Suppressor macrophage treated with lipopolysaccharide for 1 hour (primary cell): ENCODE measurements around the gene SLC2A13.

Source experiments
- DNase-seq, 3 donors: peaks; one replicate each; pipeline ENCODE4 v3.0.0-alpha.2; 2020 to 2022

Gene SLC2A13

DNA sequence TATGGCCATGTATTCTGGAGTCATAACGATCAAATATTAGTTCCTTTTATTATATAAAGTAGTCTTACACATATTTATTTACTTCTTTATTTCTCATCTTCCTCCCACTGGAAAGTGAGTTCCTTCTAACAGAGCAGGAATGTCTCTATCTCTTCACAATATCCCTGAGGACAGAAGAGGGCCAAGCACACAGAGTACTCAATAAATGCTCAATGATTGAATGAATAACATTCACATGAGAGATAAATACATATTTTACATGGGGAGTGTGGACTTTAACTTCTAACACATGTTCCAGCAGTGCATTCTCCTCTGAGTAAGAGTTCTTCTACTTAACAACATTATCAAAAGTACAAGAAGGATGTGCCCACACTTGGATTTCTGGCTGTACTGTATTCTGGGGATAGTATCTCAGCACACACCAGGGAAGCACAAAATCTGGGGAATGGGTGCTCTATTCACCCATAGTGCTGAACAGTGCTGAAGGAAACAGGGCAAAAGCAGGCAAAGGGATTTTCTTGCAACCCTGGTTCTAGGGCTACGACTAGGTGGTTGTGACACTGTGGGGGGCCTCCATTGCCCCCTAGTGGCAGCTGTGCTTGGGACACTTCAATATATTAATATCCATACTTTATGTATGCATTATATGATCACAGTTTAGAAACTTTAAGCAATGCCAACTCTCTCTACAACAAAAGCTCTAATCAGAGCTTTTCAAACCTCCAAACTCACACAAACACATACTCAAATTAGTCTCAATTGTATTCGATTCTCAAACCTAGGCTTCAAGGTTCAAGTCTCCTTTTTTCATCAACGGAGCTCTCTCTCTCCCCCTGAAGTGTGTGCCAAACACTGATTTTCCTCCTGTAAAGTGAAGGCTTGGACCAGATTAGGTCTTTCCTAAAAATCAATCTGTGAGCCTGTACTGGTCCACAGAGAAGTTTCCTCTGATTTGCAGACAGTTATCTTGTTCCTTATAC lies 115.5 kb downstream of the SLC2A13 start:
- peak; percentile 55 to 76 (median 66) for DNase-seq

DNA sequence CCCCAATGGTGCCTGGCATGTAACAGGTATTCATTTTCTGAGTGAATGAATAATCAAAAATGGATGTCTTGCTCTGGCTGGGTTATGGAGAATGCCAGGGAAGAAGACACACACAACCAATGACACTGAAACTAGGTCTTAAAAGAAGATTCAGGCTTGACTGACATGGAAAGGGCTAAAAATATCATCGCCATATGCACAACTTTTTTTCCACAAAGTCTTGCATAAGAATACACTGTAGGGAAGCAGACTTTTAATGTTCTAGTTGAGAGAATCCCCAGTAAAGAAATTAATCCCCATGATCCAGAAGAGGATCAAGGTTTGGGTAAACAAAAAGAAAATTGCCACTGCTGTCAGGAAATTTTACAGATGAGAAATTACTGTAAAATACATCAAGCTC lies 116.4 kb downstream of the SLC2A13 start:
- no peak for DNase-seq

DNA sequence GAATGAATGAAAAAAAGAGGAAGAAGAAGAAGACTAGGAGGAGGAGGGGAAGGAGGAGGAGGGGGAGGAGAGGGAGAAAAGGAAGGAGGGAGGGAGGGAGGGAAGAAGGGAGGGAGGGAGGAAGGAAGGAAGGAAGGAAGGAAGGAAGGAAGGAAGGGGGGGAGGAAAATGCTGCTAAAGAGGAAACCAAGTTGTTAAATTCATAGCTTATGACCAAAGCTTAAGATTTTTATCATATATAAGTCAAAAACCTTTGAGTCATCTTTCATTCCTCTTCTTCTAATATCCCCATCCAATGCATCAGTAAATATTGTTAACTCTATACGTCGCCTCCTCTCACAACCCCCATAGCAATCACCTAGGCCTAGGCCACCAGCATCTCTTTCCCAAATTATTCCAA lies 117.3 kb downstream of the SLC2A13 start:
- DNase-seq: no peak

DNA sequence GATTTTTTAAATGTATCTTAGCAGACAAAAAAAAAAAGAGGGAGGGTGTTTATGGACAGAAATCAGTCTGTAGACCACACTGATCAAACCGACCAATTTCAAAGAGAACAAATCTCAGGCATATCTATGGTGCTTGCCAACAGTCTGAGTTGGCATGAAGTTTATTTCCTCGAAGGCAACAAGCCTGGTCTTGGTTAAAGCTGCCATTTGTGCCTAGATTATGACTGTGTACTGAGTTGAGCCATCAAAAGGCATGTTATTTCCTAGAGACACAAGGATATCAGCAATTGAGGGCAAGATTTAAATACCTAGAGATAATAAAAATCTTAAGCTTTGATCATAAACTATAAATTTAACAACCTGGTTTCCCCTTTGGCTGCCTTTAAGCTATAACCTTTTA lies 119.2 kb downstream of the SLC2A13 start:
- DNase-seq: no peak

DNA sequence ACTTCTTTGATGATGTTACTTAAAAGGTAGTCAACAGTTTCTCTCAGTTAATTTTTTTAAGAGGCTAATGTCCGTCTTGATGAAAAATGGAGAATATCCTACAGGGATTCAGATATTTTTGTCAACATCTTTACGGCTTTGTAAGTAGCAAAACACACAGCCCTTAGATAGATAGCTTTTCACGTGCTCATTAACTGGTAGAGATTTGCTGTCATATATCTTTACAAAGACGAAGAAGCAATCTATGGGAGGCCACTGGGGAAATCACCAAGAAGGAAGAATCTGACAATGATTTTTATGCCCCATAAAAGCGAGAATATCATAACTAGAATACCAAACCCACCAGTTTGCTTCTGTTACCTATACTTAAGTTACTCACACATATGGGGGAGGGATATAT lies 121.2 kb downstream of the SLC2A13 start:
- no peak for DNase-seq

DNA sequence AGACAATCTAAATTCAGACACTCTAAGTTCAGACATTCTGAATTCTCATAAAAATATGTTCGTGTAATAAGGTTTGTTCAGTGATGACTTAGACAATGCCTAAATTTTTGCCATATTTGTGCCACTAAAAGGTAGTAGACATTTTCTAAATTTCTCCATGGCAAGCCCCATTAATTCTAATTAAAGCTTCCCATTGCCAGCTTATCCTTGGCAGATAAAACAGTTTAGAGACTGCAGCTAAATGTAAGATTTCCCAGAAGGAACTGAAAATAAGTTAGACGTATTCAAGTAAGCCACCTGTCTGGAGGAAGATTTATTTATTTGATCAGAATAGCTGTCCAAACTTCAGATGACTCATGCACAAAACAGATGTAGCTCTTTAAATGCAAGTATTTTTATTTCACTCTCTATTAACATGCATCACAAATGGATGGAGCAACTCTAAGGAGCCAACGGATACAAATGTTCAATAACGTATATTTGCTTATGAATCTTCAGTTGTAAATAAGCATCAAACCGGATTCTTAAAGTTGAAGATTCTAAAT lies 130.4 kb downstream of the SLC2A13 start:
- no peak for DNase-seq

DNA sequence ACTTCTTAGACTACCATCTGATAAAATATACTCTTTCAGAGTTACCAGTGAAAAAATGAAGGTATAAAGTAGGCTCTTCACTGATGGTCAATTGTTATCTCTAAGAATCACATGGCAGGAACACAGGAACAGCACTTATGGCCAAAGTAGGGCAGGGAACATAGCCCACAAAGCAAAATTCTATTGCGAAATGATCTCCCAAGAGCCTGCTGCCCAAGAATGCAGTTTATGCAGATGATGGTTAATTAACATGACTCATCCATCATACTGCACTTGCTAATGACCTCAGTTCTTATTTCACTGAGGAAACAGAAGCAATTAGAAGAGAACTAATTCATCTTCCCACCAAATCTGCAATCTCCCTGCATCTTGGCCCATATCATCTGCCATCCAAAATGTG lies 133.8 kb downstream of the SLC2A13 start:
- DNase-seq: no peak

DNA sequence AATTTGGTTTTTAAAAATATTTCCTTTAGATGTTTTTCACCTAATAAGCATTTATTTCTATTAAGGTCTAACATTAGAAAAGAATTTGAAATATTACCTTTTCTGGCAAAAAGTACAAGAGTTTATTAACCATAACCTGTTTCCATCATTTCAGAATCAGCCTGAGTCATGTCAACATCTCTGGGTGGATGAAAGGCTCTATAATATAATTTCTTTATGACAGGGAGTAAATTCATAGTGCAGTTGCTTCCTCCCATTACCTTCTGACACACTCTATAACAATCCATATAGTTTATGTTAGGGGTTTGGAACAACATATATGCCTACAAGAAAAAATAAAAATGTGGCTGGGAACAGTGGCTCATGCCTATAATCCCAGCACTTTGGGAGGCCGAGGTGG lies 134.5 kb downstream of the SLC2A13 start:
- DNase-seq: no peak

DNA sequence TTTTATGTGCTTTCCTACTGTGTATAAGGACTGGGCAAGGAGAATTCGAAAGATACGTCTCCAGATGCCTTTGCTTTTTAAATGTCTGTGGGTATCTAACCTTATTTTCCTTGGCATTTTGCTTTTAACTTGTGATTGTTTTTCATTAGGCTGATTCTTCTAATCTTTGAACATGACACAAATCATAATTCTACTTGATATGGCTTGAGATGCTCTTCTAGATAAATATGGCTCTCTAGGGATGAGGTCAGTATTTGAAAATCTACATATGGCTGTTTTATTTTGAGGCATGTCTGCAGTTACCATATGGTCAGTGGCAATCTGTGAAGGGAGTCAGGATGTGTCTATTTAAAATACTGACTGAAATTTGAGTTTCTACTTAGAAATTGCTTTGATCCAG lies 139.2 kb downstream of the SLC2A13 start:
- DNase-seq: no peak

DNA sequence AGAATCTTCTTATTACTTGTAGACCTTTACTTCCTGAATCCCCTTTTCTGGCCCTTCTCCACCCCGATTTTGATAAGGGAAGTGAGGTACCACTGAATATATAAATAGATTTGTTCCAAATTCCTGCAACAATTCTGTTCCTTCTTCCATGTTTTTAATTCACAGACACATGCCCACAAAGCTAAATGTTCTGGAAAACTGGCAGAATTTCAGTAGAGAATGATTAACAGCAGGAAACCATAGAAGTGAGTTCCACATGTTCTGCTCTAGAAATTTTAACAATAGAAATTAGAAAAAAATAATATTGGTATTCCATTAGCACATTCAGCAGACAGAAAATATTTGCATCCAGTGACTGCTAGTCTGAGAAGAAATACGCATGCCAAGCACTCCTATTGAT lies 139.6 kb downstream of the SLC2A13 start:
- no peak for DNase-seq

DNA sequence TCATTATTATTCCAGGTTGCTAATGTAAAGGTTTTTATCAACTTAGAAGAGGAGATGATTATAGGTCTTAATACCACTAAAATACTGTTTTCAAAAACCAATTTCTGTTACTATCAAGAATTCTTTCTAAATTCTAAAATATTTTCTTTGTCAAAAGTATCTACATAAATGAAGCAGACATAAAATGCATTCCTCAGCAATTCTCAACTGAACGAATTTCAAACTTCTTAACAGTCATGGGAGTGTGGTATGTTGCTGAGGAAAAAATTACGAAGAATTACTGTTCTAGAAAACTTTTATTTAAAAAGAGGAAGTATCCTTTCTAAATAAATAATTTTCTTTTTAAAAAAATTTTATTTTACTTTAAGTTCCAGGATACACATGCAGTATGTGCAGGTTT lies 146.4 kb downstream of the SLC2A13 start:
- DNase-seq: no peak

DNA sequence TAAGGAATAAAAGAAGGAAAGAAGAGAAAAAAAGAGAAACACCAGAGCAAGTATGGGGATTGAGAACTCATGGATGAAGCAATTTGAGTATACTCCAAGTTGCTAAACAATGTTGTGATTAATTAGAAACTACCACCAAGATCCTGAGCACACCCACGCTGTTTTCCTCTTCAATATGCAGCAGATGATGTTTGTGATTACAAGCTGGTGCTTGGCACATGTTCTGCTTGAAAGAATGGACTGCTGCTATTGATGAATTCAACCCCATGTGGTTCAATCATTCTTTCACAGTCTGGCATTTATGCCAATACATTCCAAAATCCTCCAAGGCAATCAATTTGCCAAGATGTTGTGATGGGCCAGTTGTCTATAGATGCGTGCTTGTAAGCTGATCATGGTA lies 146.8 kb downstream of the SLC2A13 start:
- no peak for DNase-seq

DNA sequence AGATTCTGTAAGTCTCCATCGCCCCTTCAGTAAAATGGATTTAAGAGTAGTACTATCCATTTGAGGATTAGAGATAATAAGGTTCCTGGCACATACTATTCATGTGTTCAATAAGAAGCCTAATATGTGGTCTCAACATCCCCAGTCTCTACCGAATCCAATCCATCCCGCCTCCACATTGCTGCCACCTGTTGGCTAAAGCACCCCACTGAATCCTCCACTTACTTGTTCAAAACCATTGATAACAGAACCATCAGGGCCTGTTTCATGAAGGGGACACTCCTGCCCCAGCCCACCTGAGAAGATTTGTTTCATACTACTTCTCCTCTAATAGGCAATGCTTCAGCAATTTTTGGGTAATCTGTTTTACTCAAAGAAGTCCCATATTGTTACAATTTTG lies 147.5 kb downstream of the SLC2A13 start:
- no peak for DNase-seq

DNA sequence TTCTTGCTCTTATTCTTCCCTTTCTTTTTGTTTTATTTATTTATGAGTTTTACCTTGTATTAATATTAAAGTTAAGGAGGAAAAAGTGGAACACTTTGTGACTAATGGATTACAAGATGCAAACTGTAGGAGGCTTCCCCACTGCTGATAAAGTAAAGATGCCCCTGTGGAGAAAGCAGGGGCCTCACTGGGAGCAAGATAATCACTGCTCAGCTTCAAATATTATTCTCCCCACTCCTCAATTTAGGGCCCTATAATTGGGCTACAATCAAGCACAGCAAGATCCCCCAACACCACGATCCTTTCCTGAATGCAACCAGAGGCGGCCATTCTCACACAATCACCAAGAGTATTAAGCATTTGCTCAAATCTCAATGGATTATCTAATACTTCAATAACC lies 149.2 kb downstream of the SLC2A13 start:
- DNase-seq: no peak

DNA sequence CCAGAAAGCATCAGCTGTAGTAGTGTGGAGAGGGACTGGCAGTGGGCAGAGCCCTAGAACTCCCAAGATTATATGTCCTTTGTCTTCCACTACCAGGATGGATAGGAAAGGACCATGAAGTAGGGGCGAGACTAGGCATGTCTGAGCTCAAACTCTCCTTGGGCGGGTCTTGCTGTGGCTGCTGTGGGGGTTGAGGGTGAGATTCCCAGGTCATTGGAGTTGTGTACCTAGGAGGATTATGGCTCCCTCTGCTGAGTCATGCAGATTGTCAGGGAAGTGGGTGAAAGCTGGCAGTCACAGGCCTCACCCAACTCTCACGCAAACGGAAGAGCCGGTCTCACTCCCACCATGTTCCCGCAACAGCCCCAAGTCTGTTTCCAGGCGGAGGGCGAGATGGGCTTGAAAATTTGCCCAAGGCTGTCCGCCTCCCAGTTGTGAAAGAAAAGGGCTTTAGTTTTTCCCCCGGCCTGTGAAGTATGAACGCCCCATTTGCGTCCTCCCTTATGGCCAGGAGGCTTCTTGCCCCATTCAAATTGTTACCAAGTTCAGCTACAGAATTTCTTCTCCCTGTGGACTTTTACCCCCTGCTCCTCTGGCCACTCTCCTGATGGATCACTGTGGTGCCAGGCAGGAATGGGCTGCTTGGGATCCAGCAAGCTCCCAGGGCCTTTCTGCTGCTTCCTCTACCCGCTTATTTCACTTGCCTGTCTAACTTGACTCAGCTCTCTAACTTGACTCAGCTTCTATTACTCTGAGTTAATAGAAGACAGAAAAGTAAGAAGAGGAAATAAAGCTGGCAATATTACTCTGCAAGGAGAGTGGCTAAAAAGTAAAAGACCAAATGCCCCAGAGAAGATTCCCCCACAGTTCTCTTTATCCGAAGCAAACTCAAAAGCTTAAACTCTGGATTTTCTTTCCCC lies 159.3 kb downstream of the SLC2A13 start:
- no peak for DNase-seq

DNA sequence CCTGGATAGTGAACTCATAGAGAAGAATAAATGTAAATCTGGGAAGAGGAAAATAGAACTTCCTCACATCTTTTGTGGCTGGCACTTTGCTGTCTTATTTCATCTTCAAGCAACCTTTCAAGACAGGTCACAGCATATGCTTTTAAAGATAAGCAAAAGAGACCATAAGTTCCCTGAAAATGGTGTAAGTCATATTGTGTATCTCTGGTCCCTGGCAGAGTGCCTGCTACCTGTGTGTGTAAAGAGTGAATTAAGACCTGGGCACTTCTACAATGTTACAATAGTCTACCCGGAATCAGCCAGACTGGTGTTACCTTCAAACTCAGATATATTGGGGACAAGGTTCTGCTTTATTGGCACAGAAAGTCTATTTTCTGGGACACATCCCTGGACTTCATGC lies 168.8 kb downstream of the SLC2A13 start:
- no peak for DNase-seq

DNA sequence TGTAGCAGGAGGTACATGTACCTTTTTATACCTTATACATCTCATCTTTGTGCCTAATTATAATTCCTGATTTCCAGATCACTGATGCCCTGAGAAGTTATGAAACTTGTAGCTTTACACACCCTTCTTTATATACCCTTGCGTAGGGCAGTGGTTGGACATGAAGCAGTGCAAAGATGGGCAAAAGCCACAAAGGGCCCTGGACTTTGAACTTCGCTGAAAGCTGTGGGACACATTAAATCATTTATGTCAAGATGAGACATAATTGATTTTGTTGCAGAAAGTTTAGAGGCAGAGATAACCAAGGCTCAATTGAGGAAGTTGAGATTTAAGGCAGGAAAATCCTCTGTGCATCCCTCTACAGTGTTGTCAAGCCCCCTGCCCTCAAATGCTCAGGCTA lies 170.0 kb downstream of the SLC2A13 start:
- no peak for DNase-seq

DNA sequence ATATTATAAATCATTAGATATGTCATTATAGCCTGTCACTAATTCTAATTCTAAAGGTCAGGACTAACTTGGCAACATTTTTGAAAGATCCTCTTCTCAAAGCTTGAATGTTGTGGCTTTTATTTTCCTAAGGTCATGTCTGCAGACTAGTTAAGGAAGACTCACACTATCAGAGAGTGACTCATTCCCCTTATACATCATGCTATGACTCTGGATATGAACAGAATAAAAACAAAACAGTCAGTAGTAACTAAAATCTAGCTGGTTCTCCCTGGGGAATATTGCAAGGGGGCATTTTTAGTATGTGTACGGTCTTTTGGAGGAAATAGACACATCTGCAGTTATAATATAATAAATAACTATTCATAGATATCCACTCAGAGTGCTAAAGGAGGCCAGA lies 170.6 kb downstream of the SLC2A13 start:
- DNase-seq: peak in 2 of 3 donors; percentile 20 to 25

DNA sequence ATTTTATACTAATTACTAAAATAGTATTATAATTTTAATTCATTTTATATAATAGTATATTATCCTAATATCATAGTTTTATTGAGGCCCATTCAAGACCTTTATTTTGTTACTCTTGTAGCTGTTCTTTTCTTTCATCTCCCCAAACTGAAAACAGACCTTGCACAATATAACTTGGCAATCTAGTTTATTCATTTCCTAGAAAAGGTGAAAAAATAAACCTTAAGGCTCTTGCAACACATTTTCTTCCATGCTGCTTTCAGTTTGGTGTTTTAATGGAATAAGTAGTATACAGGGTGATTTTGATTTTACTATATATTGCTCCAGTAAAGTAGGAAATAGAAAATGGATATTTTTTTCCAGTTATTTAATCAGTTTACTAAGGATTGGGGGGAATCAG lies 174.0 kb downstream of the SLC2A13 start:
- DNase-seq: no peak

DNA sequence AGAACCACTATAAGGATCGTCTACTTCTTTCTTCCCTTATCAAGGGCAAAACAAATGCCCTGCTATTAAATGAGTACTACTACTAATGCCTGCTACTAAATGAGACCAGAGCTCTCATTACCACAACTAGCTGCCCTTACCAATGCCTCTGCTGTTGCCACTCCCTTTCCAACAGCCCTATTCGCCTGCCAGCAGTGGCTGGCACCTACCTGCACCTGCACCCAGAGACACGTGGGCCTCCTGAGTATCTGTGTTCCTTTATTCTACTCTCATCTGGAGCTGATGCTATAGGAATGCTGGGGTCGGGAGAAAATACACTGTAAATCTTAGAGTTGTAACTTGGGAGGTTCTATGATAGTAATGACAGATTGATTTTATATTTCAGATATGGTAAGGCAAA lies 174.7 kb downstream of the SLC2A13 start:
- DNase-seq: no peak

DNA sequence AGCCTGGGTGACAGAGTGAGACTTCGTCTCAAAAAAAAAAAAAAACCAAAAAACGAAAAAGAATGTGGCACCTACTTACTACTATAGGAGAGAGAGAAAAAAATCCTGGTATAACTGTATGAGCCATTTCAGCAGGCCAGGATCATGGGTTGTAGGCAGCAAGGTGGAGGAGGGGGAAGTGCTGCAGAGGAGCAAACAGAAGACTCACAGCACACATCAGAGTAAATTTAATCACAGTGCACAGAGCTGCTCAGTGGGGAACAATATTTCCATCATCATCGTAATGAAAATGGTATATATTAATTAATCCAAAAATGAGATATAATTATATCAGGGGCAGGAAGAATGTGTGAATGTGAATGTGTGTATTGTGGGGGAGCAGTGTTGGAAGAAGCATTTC lies 175.8 kb downstream of the SLC2A13 start:
- DNase-seq: no peak

DNA sequence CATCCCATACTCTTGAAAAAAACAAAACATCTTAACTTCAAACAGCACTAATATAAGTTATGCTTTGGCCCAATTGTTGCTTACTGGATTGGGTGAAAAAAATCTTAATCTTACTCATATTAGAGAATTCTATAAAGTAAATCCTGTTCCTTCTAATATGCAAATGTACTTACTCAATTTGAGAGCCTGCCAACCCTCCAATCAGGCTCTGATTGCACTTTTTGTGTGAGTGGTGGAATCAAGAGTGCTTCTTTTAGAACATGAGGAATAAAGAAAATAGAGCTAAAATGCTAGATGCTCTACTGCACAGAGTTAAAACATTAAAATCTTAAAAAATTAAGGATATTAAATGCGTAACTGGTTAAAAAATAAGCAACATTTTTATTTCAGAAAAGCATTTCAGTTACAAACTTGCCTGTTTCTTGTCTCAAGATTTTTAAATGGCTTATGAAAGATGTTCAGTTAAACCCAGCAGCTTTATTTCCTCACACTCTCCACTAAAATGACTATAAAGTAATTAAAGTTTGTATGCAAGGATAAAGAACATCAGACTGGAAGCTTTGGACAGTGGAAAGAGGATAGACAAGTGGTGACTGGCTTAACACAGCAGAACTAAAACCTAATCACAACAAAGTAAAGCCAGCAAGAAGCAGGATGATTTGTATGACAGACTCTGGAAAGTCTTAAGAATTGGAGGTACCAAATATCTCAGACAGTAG lies 177.5 kb downstream of the SLC2A13 start:
- DNase-seq: no peak

DNA sequence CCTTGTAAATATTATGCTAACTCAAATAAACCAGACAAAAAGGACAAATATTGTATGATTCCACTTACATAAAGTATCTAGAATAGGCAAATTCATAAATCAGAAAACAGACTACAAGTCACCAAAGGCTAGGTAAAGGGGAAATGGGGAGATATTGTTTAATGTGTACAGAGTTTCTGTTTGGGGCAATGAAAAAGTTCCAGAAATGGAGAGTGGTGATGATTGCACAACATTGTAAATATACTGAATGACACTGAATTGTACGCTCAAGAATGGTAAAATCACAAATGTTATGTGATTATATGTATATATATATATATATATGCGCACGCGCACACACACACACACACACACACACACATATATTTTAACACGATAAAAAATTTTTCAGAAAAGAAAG lies 182.5 kb downstream of the SLC2A13 start:
- DNase-seq: peak in 1 of 3 donors; percentile 13
